HEK293T (cell line): ENCODE data around the gene PNKD.
"Not testable (repeated sequence)": the region's sequence is repeated elsewhere in the genome, so short reads cannot be mapped to it uniquely, and the experiment has no call there.

ENCODE experiments used
- CTCF ChIA-PET: fragments of 350-600 bp; formaldehyde crosslinking; extraction: SDS; loops from one replicate; lab custom pipeline; 2021; ENCODE audit warnings: antibody characterized with exemption, inconsistent platforms; lab: Yijun Ruan, JAX
- POLR2A ChIA-PET: fragments of 350-600 bp; formaldehyde crosslinking; extraction: SDS; loops from one replicate; lab custom pipeline; 2020; ENCODE audit warnings: antibody characterized with exemption, inconsistent platforms; lab: Yijun Ruan, JAX
- DNase-seq: peaks from one replicate; pipeline ENCODE4 v3.0.0; 2012; ENCODE audit warnings: mixed read lengths; ENCODE audit errors: extremely low spot score
- ARNT ChIP-seq: fragments of 450-650 bp; IDR thresholded peaks from 2 replicates; pipeline ENCODE4 v1.6.1; 2017; ENCODE audit warnings: mild to moderate bottlenecking
- BHLHE40 ChIP-seq: fragments of 450-650 bp; IDR thresholded peaks from 2 replicates; pipeline ENCODE4 v1.6.1; 2016; ENCODE audit warnings: mild to moderate bottlenecking, moderate library complexity, borderline replicate concordance
- CTBP1 ChIP-seq: fragments of 450-650 bp; IDR thresholded peaks from 2 replicates; pipeline ENCODE4 v1.6.1; 2016; ENCODE audit warnings: borderline replicate concordance
- ELF4 ChIP-seq: fragments of 450-650 bp; IDR thresholded peaks from 2 replicates; pipeline ENCODE4 v1.6.1; 2017; ENCODE audit warnings: antibody characterized with exemption
- FOXA1 ChIP-seq: fragments of 450-650 bp; IDR thresholded peaks from 2 replicates; pipeline ENCODE4 v1.6.1; 2016; ENCODE audit warnings: mild to moderate bottlenecking
- FOXK2 ChIP-seq: fragments of 450-650 bp; IDR thresholded peaks from 2 replicates; pipeline ENCODE4 v1.6.1; 2016; ENCODE audit warnings: mild to moderate bottlenecking
- FOXM1 ChIP-seq: fragments of 450-650 bp; IDR thresholded peaks from 2 replicates; pipeline ENCODE4 v1.6.1; 2017; ENCODE audit warnings: mild to moderate bottlenecking, borderline replicate concordance
- HDGF ChIP-seq: fragments of 450-650 bp; IDR thresholded peaks from 2 replicates; pipeline ENCODE4 v1.6.1; 2017; ENCODE audit warnings: antibody characterized with exemption, borderline replicate concordance
- L3MBTL2 ChIP-seq: fragments of 450-650 bp; conservative IDR thresholded peaks from 2 replicates; pipeline ENCODE4 v1.6.1; 2016; ENCODE audit warnings: mild to moderate bottlenecking
- LEF1 ChIP-seq: fragments of 450-650 bp; IDR thresholded peaks from 2 replicates; pipeline ENCODE4 v1.6.1; 2017; ENCODE audit warnings: mild to moderate bottlenecking, borderline replicate concordance
- NFRKB ChIP-seq: fragments of 450-650 bp; IDR thresholded peaks from 2 replicates; pipeline ENCODE4 v1.6.1; 2016; ENCODE audit warnings: mild to moderate bottlenecking, moderate library complexity
- PKNOX1 ChIP-seq: fragments of 450-650 bp; IDR thresholded peaks from 2 replicates; pipeline ENCODE4 v1.6.1; 2016
- SP1 ChIP-seq: fragments of 450-650 bp; IDR thresholded peaks from 2 replicates; pipeline ENCODE4 v1.6.1; 2017
- SUZ12 ChIP-seq: fragments of 450-650 bp; IDR thresholded peaks from 2 replicates; pipeline ENCODE4 v1.6.1; 2016; ENCODE audit warnings: mild to moderate bottlenecking
- TARDBP ChIP-seq: fragments of 450-650 bp; IDR thresholded peaks from 2 replicates; pipeline ENCODE4 v1.6.1; 2016
- ZNF384 ChIP-seq: fragments of 450-650 bp; IDR thresholded peaks from 2 replicates; pipeline ENCODE4 v1.6.1; 2016

The PNKD gene

GRCh38 chr2:218270721-218271486 lies 585 bp downstream of the PNKD start:
- ChIA-PET CTCF (interaction anchor here (1.0 to 4.4 kb wide), 5 partner anchors 15 to 86 kb away, joined by 4 to 30 read pairs (median 7); partner anchors contain the start of genes CATIP and TMBIM1), POLR2A (interaction anchor here (0.7 to 2.1 kb wide), 13 partner anchors 10 to 135 kb away, joined by 3 to 12 read pairs (median 4); partner anchors contain the start of gene GPBAR1)
- TF ChIP-seq HDGF (no peak), ARNT (no peak), TARDBP (no peak), SUZ12 (no peak), NFRKB (no peak), ZNF384 (no peak), LEF1 (no peak), BHLHE40 (no peak), SP1 (no peak), FOXK2 (no peak), ELF4 (no peak), CTBP1 (no peak), FOXA1 (no peak), FOXM1 (no peak), L3MBTL2 (no peak)
- no peak for DNase-seq

GRCh38 chr2:218271487-218271797 lies 1.1 kb downstream of the PNKD start:
- ChIA-PET POLR2A (interaction anchor here (1.9 to 2.1 kb wide), 2 partner anchors 15 to 125 kb away, joined by 11 to 12 read pairs; no protein-coding TSS in a partner anchor), CTCF (interaction anchor here (1.4 to 4.4 kb wide), 4 partner anchors 15 to 85 kb away, joined by 5 to 30 read pairs (median 15); partner anchors contain the start of genes CATIP and TMBIM1)
- TF ChIP-seq NFRKB (no peak), SUZ12 (no peak), L3MBTL2 (no peak), CTBP1 (no peak), ARNT (no peak), FOXK2 (no peak), BHLHE40 (no peak), FOXA1 (no peak), HDGF (no peak), ZNF384 (no peak), ELF4 (no peak), PKNOX1 (no peak)
- no peak for DNase-seq

GRCh38 chr2:218271865-218272530 lies 1.7 kb downstream of the PNKD start:
- TF ChIP-seq L3MBTL2 = no peak
- TF ChIP-seq ELF4 = no peak
- TF ChIP-seq ZNF384 = no peak
- no peak for TF ChIP-seq CTBP1
- no peak for TF ChIP-seq NFRKB
- no peak for TF ChIP-seq FOXM1
- TF ChIP-seq TARDBP = no peak
- no peak for TF ChIP-seq HDGF
- TF ChIP-seq LEF1 = no peak
- TF ChIP-seq FOXK2 = no peak
- no peak for DNase-seq
- ChIA-PET CTCF (interaction anchor here (1.1 to 4.4 kb wide), 5 partner anchors 11 to 114 kb away, joined by 4 to 30 read pairs (median 5); partner anchors contain the start of gene TMBIM1), POLR2A (no interaction called here)

GRCh38 chr2:218272531-218273212 lies 2.4 kb downstream of the PNKD start:
- peak; percentile 78 for DNase-seq
- CTCF ChIA-PET = interaction anchor here (0.7 to 4.4 kb wide), 8 partner anchors 10 to 1572 kb away, joined by 3 to 30 read pairs (median 4); partner anchors contain the start of genes CATIP and TMBIM1
- POLR2A ChIA-PET = interaction anchor here (0.9 to 3.2 kb wide), 2 partner anchors 14 to 387 kb away, joined by 3 to 22 read pairs; partner anchors contain the start of gene BCS1L
- peak; percentile 26; the same call in 1 of the 2 replicates for TF ChIP-seq FOXM1
- TF ChIP-seq SP1 = no peak
- 0 out of 2 replicates have a peak, but pooled peaks have one; percentile 67 for TF ChIP-seq HDGF

GRCh38 chr2:218273214-218273907 lies 3.0 kb downstream of the PNKD start:
- CTCF ChIA-PET = interaction anchor here (0.7 to 4.4 kb wide), 8 partner anchors 10 to 1572 kb away, joined by 3 to 30 read pairs (median 4); partner anchors contain the start of genes CATIP and TMBIM1
- DNase-seq = not testable (repeated sequence)
- POLR2A ChIA-PET = interaction anchor here (0.9 to 3.2 kb wide), 2 partner anchors 13 to 387 kb away, joined by 3 to 22 read pairs; partner anchors contain the start of gene BCS1L

- ChIA-PET POLR2A (interaction anchor here (3.2 kb wide), 1 partner anchor 13 kb away, joined by 22 read pairs; no protein-coding TSS in a partner anchor), CTCF (interaction anchor here (4.4 kb wide), 1 partner anchor 18 kb away, joined by 30 read pairs; the partner anchor contains the start of gene TMBIM1)
- DNase-seq = no peak
- TF ChIP-seq FOXA1 (no peak), L3MBTL2 (no peak), FOXK2 (no peak), TARDBP (no peak), FOXM1 (no peak), NFRKB (no peak), ARNT (no peak), PKNOX1 (no peak), ELF4 (no peak), HDGF (no peak), SP1 (no peak), SUZ12 (no peak)
Observed at GRCh38 chr2:218273908-218274249, 3.6 kb downstream of the PNKD start.
